Measurements from ENCODE around the gene IGF2R. TPM values are rescaled to one million over a fixed set of nuclear protein-coding genes. Genes with fewer than 3 reads are reported as not detected.

Gene IGF2R
- total RNA-seq, 1 experiment from 2014 or later, result 31.5 TPM

GRCh38 chr6:160116411-160116810 lies 147.5 kb downstream of the IGF2R start:
- ATAC-seq (no peak), DNase-seq (no peak)
- no TSS peak for BruUV-seq (replicated peaks)
- H3K9me2 ChIP-seq (replicated peaks; ENCODE audit: low read length), result no peaks in the 10 kb centered on the region
- H3K27me3 ChIP-seq (ENCODE audit: low read length), result no peaks in the 10 kb centered on the region
- CTCF ChIA-PET, result no interaction called here
- H3K4me2 ChIP-seq (ENCODE audit: low read length), result no peak overlapping the region
- H3K79me2 ChIP-seq (ENCODE audit: low read length), result no peaks in the 10 kb centered on the region
- H3K9ac ChIP-seq (ENCODE audit: low read length), result no peak overlapping the region
- no peak overlapping the region for H3K27ac ChIP-seq (ENCODE audit: low read length)
- POLR2A ChIA-PET (ENCODE audit: unreplicated experiment), result no interaction called here
- TF ChIP-seq EZH2 (IDR thresholded peaks at IDR 0.05; ENCODE audit: low read length, unreplicated experiment) (no peak), EZH2phosphoT487 (IDR thresholded peaks at IDR 0.05; ENCODE audit: borderline replicate concordance, low read length) (no peak)
- TF ChIP-seq, protein P1, sequence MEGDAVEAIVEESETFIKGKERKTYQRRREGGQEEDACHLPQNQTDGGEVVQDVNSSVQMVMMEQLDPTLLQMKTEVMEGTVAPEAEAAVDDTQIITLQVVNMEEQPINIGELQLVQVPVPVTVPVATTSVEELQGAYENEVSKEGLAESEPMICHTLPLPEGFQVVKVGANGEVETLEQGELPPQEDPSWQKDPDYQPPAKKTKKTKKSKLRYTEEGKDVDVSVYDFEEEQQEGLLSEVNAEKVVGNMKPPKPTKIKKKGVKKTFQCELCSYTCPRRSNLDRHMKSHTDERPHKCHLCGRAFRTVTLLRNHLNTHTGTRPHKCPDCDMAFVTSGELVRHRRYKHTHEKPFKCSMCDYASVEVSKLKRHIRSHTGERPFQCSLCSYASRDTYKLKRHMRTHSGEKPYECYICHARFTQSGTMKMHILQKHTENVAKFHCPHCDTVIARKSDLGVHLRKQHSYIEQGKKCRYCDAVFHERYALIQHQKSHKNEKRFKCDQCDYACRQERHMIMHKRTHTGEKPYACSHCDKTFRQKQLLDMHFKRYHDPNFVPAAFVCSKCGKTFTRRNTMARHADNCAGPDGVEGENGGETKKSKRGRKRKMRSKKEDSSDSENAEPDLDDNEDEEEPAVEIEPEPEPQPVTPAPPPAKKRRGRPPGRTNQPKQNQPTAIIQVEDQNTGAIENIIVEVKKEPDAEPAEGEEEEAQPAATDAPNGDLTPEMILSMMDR (conservative IDR thresholded peaks at IDR 0.05; ENCODE audit: low read depth, low read length), result no peak
- no peaks in the 10 kb centered on the region for H3K36me3 ChIP-seq (ENCODE audit: low read depth, low read length)
- no peaks in the 10 kb centered on the region for H4K20me1 ChIP-seq (ENCODE audit: low read length)
- no peaks in the 10 kb centered on the region for H3F3A ChIP-seq (ENCODE audit: low read length, unreplicated experiment)
- no peaks in the 10 kb centered on the region for H3K9me3 ChIP-seq (ENCODE audit: low read length)
- H3K4me3 ChIP-seq (ENCODE audit: low read length), result no peak overlapping the region
- no peaks in the 10 kb centered on the region for H3K4me1 ChIP-seq (ENCODE audit: insufficient read depth, low read length)
- intact Hi-C loops (cut with micrococcal nuclease), result no loop called here
- no peak overlapping the region for H2AFZ ChIP-seq (ENCODE audit: low read length)

- no peak for TF ChIP-seq EZH2 (IDR thresholded peaks at IDR 0.05; ENCODE audit: low read length, unreplicated experiment)
- TF ChIP-seq, protein P1 (conservative IDR thresholded peaks at IDR 0.05; ENCODE audit: low read depth, low read length), result no peak
Observed at GRCh38 chr6:160117137-160117536, 148.3 kb downstream of the IGF2R start.

DNA sequence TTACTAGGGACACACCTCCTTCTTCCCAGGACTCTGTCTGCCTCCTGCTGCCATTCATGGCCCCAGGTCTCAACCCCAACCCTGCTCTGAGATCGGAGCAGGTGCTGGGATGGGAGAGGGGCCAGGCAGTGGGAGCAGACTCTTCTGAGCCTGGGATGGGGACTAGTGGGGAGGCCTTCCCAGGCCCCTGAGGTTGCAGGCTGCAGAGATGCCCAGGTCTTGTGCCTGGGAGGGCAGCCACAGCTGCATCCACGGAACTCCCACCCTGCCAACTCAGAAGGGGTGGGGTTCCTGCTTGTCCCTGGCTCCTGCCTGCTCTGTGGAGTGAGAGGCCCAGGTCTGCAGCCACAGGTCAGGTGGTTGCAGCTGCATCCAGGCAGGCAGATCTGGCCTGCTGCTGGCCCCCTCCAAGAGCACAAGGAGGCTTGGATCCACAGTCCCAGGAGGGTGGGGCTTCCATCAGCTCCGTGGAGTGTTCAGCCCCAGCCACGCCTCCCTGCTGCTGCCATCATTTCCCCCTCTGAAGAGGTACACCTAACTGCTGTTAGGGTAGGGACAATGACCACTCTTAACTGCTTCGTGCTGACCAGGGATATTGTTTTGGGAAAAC lies 149.8 kb downstream of the IGF2R start:
- no peak for DNase-seq
- no peak overlapping the region for H3K4me3 ChIP-seq (ENCODE audit: low read length)
- H3F3A ChIP-seq (ENCODE audit: low read length, unreplicated experiment), result no peaks in the 10 kb centered on the region
- intact Hi-C loops (cut with micrococcal nuclease), result no loop called here
- BruUV-seq (replicated peaks), result no TSS peak
- no peaks in the 10 kb centered on the region for H3K9me3 ChIP-seq (ENCODE audit: low read length)
- no peaks in the 10 kb centered on the region for H4K20me1 ChIP-seq (ENCODE audit: low read length)
- no peaks in the 10 kb centered on the region for H3K36me3 ChIP-seq (ENCODE audit: low read depth, low read length)
- no peaks in the 10 kb centered on the region for H3K79me2 ChIP-seq (ENCODE audit: low read length)
- H3K4me1 ChIP-seq (ENCODE audit: insufficient read depth, low read length), result no peaks in the 10 kb centered on the region
- H3K9ac ChIP-seq (ENCODE audit: low read length), result no peak overlapping the region
- H3K9me2 ChIP-seq (replicated peaks; ENCODE audit: low read length), result no peaks in the 10 kb centered on the region
- no peak overlapping the region for H3K27ac ChIP-seq (ENCODE audit: low read length)
- H2AFZ ChIP-seq (ENCODE audit: low read length), result no peak overlapping the region
- no peaks in the 10 kb centered on the region for H3K27me3 ChIP-seq (ENCODE audit: low read length)
- TF ChIP-seq EZH2 (IDR thresholded peaks at IDR 0.05; ENCODE audit: low read length, unreplicated experiment), result no peak
- TF ChIP-seq EZH2phosphoT487 (IDR thresholded peaks at IDR 0.05; ENCODE audit: borderline replicate concordance, low read length), result no peak
- TF ChIP-seq, protein P1 (conservative IDR thresholded peaks at IDR 0.05; ENCODE audit: low read depth, low read length), result no peak
- ATAC-seq, result no peak
- POLR2A ChIA-PET (ENCODE audit: unreplicated experiment), result no interaction called here
- H3K4me2 ChIP-seq (ENCODE audit: low read length), result no peak overlapping the region
- CTCF ChIA-PET, result no interaction called here

More at GRCh38 chr6:160117137-160117536, 148.3 kb downstream of the IGF2R start:
- H3F3A ChIP-seq (ENCODE audit: low read length, unreplicated experiment), result no peaks in the 10 kb centered on the region
- no peaks in the 10 kb centered on the region for H3K36me3 ChIP-seq (ENCODE audit: low read depth, low read length)
- no peaks in the 10 kb centered on the region for H3K27me3 ChIP-seq (ENCODE audit: low read length)
- H3K9me2 ChIP-seq (replicated peaks; ENCODE audit: low read length), result no peaks in the 10 kb centered on the region
- no peak overlapping the region for H2AFZ ChIP-seq (ENCODE audit: low read length)
- no peaks in the 10 kb centered on the region for H4K20me1 ChIP-seq (ENCODE audit: low read length)
- no TSS peak for BruUV-seq (replicated peaks)
- no peak overlapping the region for H3K9ac ChIP-seq (ENCODE audit: low read length)
- no peak overlapping the region for H3K4me2 ChIP-seq (ENCODE audit: low read length)
- H3K27ac ChIP-seq (ENCODE audit: low read length), result no peak overlapping the region
- no peak overlapping the region for H3K4me3 ChIP-seq (ENCODE audit: low read length)
- intact Hi-C loops (cut with micrococcal nuclease), result no loop called here
- H3K4me1 ChIP-seq (ENCODE audit: insufficient read depth, low read length), result no peaks in the 10 kb centered on the region
- ChIA-PET CTCF (no interaction called here), POLR2A (ENCODE audit: unreplicated experiment) (no interaction called here)
- no peak for ATAC-seq
- H3K79me2 ChIP-seq (ENCODE audit: low read length), result no peaks in the 10 kb centered on the region
- no peak for DNase-seq
- no peaks in the 10 kb centered on the region for H3K9me3 ChIP-seq (ENCODE audit: low read length)
